ENCODE measurements around the gene SMAD7.
A peak's percentile ranks its signal among the peaks of the same experiment; 100 is the strongest.

Gene SMAD7

DNA sequence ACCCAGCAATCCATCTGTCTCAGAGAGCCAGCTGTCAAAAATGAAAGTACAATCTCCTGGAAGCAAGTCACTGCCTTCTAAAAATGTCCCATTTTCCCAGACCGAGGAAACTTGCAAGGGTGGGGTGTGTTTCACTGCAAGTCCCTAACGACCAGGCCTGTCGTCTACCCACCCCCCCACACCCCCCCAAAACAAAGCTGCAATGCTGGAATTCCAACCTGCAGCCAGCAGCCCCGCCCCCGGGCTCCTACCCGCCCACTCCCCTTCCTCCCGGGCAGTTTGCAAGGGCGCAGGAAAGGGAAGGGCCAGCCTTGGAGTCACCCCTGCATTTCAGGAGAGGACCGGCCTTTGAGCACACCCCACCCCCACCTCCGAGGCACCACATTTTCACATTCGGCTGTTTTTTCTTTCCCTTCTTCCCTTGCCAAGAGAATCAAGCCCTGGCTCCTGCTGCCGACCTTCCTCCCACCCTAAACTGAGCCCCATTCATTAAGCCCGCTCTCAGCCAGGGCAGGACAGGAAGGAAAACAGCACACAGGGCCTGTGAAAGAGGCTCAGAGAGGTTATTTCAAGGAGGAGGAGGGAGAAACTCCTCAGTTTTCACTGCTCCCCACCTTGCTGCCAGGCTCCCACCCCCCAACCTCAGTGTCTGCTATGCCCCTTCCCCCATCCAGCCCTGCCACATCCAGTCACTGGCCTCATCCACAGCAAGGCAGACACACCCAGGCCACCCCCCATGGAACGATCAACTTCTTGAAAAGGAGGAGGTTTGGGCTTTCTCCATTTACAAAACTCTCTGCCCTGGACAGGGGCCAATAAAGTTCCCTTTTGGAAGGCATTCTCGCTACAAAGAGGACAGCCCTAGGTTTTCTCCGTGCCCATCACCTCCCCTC, 11.3 kb downstream of the SMAD7 start:
- TF ChIP-seq, protein P1, sequence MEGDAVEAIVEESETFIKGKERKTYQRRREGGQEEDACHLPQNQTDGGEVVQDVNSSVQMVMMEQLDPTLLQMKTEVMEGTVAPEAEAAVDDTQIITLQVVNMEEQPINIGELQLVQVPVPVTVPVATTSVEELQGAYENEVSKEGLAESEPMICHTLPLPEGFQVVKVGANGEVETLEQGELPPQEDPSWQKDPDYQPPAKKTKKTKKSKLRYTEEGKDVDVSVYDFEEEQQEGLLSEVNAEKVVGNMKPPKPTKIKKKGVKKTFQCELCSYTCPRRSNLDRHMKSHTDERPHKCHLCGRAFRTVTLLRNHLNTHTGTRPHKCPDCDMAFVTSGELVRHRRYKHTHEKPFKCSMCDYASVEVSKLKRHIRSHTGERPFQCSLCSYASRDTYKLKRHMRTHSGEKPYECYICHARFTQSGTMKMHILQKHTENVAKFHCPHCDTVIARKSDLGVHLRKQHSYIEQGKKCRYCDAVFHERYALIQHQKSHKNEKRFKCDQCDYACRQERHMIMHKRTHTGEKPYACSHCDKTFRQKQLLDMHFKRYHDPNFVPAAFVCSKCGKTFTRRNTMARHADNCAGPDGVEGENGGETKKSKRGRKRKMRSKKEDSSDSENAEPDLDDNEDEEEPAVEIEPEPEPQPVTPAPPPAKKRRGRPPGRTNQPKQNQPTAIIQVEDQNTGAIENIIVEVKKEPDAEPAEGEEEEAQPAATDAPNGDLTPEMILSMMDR (conservative IDR thresholded peaks at IDR 0.05; ENCODE audit: low read depth, low read length) = no peak
- DNase-seq (ENCODE audit: low read depth) = no peak
- H3K4me3 ChIP-seq (ENCODE audit: low read depth, low read length) = no peak overlapping the region

DNA sequence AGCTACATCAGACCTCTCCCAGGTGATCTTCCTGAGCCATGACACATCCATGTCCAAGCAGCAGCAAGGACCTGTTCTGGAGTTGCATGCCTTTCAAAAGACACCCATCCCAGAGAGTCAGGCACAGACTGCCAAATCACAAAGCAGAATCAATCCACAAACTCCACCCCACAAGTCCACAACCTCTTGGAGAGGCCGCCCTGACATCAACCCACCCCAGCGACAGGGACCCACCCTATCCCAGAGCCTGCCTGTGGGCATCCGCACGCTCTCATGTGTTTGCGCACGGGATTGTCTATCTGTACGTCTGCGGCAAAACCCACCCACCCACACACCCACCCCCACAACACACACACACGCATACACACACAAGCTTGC, 11.9 kb downstream of the SMAD7 start:
- TF ChIP-seq, protein P1 (conservative IDR thresholded peaks at IDR 0.05; ENCODE audit: low read depth, low read length) = no peak
- no peak for DNase-seq (ENCODE audit: low read depth)
- H3K4me3 ChIP-seq (ENCODE audit: low read depth, low read length) = no peak overlapping the region

DNA sequence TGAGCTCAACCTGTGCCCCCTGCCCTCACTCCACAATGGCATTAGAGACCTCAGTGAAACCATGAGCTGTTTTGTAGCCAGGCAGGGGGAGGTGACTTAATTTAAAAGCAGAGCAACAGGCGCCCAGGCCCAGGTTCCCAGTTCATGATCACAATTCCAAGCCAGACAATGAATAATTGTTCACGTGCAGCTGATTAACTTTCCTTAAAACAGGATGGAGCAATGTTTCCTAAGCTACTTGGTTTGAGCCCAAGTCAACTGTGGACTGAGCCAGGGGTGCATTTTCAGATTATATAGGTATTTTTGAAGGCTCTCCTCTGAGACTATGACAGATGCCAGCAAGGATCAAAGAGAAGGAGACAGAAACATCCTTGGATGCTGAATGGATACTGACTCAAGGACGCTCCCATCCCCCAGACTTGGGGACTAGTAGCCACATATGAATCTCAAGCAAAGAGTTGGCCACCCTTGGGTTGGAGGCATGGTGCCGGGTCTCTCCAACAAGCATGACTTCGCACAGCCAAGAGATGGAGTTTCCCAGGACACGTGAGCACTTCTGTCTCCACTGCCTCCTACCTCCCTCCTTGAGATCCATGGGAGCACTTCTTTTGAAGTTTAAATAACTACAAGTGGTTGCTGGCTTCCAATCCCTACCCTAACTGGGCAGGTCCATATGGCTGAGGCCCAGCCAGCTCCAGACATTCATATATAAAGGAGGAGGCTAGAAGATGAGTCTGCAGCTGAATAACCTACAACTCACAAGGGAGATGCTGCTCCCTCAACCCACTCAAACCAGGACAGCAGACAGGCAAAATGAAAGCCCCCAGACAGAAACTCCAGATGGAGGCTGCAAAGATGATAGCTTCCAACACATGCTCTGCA, 12.7 kb downstream of the SMAD7 start:
- DNase-seq (ENCODE audit: low read depth) = no peak
- no peak overlapping the region for H3K4me3 ChIP-seq (ENCODE audit: low read depth, low read length)
- TF ChIP-seq, protein P1 (conservative IDR thresholded peaks at IDR 0.05; ENCODE audit: low read depth, low read length) = no peak

DNA sequence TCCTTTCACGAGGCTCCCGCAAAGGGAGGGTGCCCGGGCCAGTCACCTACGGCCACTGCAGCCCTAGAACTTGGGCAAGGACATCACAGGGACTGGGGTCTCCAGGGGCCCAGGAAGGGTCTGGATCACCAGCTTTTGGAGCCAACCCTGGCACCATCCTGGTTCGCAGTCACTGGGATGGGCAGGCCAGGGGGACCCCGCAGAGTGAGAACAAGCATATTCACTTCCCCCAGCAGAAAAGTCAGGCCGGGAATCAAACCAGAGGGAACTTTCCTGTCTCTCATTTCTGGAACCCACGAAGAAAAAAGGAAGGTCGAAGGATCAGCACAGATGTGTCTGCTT, 15.4 kb downstream of the SMAD7 start:
- no peak overlapping the region for H3K4me3 ChIP-seq (ENCODE audit: low read depth, low read length)
- DNase-seq (ENCODE audit: low read depth) = no peak
- TF ChIP-seq, protein P1 (conservative IDR thresholded peaks at IDR 0.05; ENCODE audit: low read depth, low read length) = no peak

DNA sequence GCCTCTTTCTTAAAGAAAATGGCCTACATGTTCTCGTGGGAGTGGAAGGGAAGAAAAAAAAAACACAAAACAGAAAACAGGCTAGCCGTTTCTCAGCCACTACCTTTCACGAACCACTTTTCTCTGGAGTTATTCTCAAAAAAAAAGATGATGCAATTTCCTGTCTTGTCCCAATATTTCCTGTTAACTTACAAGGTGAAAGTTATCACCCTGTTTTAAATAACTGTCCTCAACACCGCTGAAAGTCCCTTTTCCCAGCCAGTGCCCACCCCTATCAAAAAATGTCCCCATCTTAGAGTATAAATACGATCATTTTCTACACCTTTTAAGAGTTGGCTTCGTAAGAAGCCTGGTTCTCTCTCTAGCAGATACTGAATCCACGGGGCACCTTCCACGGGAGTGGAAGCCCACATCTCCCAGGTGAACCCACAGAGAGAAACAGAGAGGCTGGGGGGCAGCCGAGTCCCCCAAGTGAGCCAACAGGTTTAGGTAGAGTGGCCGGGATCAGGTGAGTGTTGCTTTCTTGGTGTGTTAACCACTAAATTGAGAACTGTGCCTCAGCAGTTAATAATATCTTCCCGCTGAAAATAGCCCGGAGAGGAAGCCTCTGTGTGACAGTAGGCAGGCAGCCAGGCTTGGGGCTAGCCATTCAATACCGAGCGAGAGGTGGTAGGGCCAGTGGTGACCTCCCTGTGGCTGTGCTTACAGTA, 15.9 kb downstream of the SMAD7 start:
- TF ChIP-seq, protein P1 (conservative IDR thresholded peaks at IDR 0.05; ENCODE audit: low read depth, low read length) = no peak
- no peak overlapping the region for H3K4me3 ChIP-seq (ENCODE audit: low read depth, low read length)
- DNase-seq (ENCODE audit: low read depth) = peak; percentile 54

DNA sequence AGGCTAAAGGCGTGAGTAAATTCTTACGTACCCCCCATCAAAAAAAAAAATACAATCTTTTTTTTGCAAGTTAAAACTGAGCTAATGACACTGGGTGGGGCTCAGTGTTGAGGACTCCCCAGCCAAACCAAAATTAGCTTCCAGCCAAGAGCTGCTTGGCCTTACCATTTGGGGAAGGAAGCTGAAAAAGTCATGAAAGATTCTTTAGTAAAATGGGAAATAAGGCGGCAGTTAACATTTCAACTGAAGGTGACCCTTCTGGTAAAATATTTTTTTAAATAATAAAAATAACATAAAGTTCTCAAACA, 16.4 kb downstream of the SMAD7 start:
- DNase-seq (ENCODE audit: low read depth) = no peak
- H3K4me3 ChIP-seq (ENCODE audit: low read depth, low read length) = no peak overlapping the region
- TF ChIP-seq, protein P1 (conservative IDR thresholded peaks at IDR 0.05; ENCODE audit: low read depth, low read length) = no peak
